HG03469 (cell line): ENCODE measurements around the gene MECR.

Experiments used
- ATAC-seq: cut with Tn5 transposase; IDR thresholded peaks from one replicate; pipeline ENCODE4 v1.9.1; 2021; ENCODE audit warnings: mild to moderate bottlenecking, moderate library complexity, moderate number of reproducible peaks; ENCODE audit not compliant: unreplicated experiment

The MECR gene

GRCh38 chr1:29209173-29209572 is 21.6 kb downstream of the MECR start:
- no peak for ATAC-seq

GRCh38 chr1:29208442-29208841 is 22.3 kb downstream of the MECR start:
- no peak for ATAC-seq

- peak; percentile 46 for ATAC-seq
Observed at GRCh38 chr1:29202584-29203340, 28.0 kb downstream of the MECR start.

GRCh38 chr1:29202053-29202452 is 28.7 kb downstream of the MECR start:
- no peak for ATAC-seq

- no peak for ATAC-seq
Observed at GRCh38 chr1:29201595-29202051, 29.1 kb downstream of the MECR start.

GRCh38 chr1:29200906-29201594 is 29.7 kb downstream of the MECR start:
- no peak for ATAC-seq

- no peak for ATAC-seq
Observed at GRCh38 chr1:29197993-29198392, 32.7 kb downstream of the MECR start.

GRCh38 chr1:29197590-29197924 is 33.2 kb downstream of the MECR start:
- no peak for ATAC-seq

- no peak for ATAC-seq
Observed at GRCh38 chr1:29196863-29197589, 33.7 kb downstream of the MECR start.

GRCh38 chr1:29195881-29196291 is 34.8 kb downstream of the MECR start:
- no peak for ATAC-seq

GRCh38 chr1:29193879-29194455 is 36.8 kb downstream of the MECR start:
- ATAC-seq, result no peak

GRCh38 chr1:29190718-29191117 is 40.0 kb downstream of the MECR start:
- ATAC-seq, result no peak

GRCh38 chr1:29186707-29187106 is 44.0 kb downstream of the MECR start:
- no peak for ATAC-seq

GRCh38 chr1:29186252-29186651 is 44.5 kb downstream of the MECR start:
- ATAC-seq, result no peak

GRCh38 chr1:29183287-29183686 is 47.4 kb downstream of the MECR start:
- ATAC-seq, result no peak

GRCh38 chr1:29181413-29182225 is 49.1 kb downstream of the MECR start, which contains the start of gene SRSF4:
SRSF4 (minus strand) TSS chr1:29181900; CDS start chr1:29181752, 148 bp downstream.
- ATAC-seq, result peak; percentile 74

GRCh38 chr1:29180497-29181412 is 50.0 kb downstream of the MECR start:
- ATAC-seq, result no peak

GRCh38 chr1:29179641-29180184 is 51.0 kb downstream of the MECR start:
- no peak for ATAC-seq
